ENCODE data around the gene KCNQ1OT1. TPM values are rescaled to one million over a fixed set of nuclear protein-coding genes. Genes with fewer than 3 reads are reported as not detected.

KCNQ1OT1 gene
- total RNA-seq, 2 donors from 2014 or later = 2.3 to 3.3 TPM

DNA sequence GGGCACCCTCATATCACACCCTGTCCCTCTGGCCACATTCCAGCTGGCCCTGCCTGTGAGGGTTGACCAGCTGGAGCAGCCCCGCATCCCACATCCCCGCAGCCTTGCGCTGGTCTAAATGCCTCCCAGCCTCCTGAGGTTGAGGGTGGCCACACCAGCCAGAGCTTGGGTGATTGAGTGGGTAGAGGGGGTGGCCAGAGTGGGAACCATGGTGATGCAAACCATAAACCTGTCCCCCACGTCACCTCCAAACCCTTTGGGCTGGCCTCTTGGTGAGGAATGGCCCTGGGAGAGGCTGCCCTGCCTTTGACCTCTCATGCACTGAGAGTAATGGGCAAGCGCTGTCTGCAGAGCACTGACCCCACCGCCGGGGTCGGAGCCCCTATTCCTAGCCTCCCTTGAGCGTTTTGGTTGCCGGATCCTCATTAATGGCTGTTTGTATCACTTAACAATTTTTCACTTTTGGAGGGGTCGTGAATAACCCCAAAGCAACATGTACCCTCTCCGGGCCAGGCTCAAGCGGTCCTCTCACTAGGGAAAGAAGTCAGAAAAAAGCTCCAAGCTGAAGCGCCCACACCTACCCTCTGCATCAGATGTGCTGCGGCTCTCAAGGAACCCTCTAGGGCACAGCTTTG lies 16.0 kb upstream of the KCNQ1OT1 start:
- no peaks in the 10 kb centered on the region for H3K4me1 ChIP-seq (ENCODE audit: control insufficient read depth in 1 of 2, low read depth in 2 of 2)
- H3K27me3 ChIP-seq (replicated peaks; ENCODE audit: insufficient read depth) = no peaks in the 10 kb centered on the region
- no peak overlapping the region for H3K27ac ChIP-seq
- DNase-seq (ENCODE audit: low spot score) = no peak
- TF ChIP-seq, protein P1, sequence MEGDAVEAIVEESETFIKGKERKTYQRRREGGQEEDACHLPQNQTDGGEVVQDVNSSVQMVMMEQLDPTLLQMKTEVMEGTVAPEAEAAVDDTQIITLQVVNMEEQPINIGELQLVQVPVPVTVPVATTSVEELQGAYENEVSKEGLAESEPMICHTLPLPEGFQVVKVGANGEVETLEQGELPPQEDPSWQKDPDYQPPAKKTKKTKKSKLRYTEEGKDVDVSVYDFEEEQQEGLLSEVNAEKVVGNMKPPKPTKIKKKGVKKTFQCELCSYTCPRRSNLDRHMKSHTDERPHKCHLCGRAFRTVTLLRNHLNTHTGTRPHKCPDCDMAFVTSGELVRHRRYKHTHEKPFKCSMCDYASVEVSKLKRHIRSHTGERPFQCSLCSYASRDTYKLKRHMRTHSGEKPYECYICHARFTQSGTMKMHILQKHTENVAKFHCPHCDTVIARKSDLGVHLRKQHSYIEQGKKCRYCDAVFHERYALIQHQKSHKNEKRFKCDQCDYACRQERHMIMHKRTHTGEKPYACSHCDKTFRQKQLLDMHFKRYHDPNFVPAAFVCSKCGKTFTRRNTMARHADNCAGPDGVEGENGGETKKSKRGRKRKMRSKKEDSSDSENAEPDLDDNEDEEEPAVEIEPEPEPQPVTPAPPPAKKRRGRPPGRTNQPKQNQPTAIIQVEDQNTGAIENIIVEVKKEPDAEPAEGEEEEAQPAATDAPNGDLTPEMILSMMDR (IDR thresholded peaks at IDR 0.05) = no peak
- no peaks in the 10 kb centered on the region for H3K9me3 ChIP-seq
- no peak overlapping the region for H3K4me3 ChIP-seq
- no peak for ATAC-seq (ENCODE audit: insufficient number of reproducible peaks, low FRiP score, low read depth)
- no peaks in the 10 kb centered on the region for H3K36me3 ChIP-seq

DNA sequence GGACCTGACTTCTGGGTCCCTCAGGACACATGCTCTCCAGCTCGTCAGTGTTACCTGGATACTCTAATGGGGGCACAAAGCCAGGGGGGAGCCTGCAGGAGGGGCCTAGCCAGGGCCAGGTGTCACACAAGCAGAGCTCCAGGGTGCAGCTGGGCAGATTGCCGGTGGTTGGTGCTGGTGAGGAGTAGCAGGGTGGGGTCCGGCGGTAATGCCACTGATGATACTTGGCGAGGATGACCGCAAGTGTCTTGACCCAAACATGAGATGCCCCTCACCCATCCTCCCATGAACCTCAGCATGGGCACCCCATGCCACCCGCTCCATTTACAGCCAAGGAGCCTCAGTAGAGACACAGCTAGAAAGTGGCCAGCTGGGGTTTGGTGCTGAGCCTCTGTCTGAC lies 15.1 kb upstream of the KCNQ1OT1 start:
- H3K9me3 ChIP-seq = no peaks in the 10 kb centered on the region
- no peak overlapping the region for H3K27ac ChIP-seq
- no peaks in the 10 kb centered on the region for H3K4me1 ChIP-seq (ENCODE audit: control insufficient read depth in 1 of 2, low read depth in 2 of 2)
- ATAC-seq (ENCODE audit: insufficient number of reproducible peaks, low FRiP score, low read depth) (no peak), DNase-seq (ENCODE audit: low spot score) (no peak)
- no peak overlapping the region for H3K4me3 ChIP-seq
- TF ChIP-seq, protein P1 (IDR thresholded peaks at IDR 0.05) = no peak
- H3K36me3 ChIP-seq = no peaks in the 10 kb centered on the region
- H3K27me3 ChIP-seq (replicated peaks; ENCODE audit: insufficient read depth) = no peaks in the 10 kb centered on the region

DNA sequence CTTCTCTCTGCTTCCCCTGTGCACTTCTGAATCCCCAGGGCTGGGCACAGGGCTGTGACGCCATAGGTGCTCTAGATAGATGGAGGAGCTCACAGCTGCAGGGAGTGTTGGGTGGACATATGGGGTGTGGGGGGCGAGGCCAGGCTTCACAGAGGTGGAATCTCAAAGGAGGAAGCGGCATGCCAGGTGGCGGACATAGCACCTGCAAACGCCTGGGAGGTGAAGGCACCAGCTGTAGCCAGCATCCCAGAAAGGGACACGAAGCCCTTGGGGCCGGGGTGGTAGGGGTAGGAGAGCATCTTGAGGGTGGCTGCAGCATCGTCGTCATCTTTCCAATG lies 14.6 kb upstream of the KCNQ1OT1 start:
- no peak overlapping the region for H3K27ac ChIP-seq
- no peaks in the 10 kb centered on the region for H3K9me3 ChIP-seq
- H3K36me3 ChIP-seq = no peaks in the 10 kb centered on the region
- H3K4me1 ChIP-seq (ENCODE audit: control insufficient read depth in 1 of 2, low read depth in 2 of 2) = peaks cover 1 to 3% of the 10 kb centered on the region in 2 donors
- DNase-seq (ENCODE audit: low spot score) (no peak), ATAC-seq (ENCODE audit: insufficient number of reproducible peaks, low FRiP score, low read depth) (no peak)
- H3K27me3 ChIP-seq (replicated peaks; ENCODE audit: insufficient read depth) = no peaks in the 10 kb centered on the region
- H3K4me3 ChIP-seq = no peak overlapping the region
- TF ChIP-seq, protein P1 (IDR thresholded peaks at IDR 0.05) = no peak

DNA sequence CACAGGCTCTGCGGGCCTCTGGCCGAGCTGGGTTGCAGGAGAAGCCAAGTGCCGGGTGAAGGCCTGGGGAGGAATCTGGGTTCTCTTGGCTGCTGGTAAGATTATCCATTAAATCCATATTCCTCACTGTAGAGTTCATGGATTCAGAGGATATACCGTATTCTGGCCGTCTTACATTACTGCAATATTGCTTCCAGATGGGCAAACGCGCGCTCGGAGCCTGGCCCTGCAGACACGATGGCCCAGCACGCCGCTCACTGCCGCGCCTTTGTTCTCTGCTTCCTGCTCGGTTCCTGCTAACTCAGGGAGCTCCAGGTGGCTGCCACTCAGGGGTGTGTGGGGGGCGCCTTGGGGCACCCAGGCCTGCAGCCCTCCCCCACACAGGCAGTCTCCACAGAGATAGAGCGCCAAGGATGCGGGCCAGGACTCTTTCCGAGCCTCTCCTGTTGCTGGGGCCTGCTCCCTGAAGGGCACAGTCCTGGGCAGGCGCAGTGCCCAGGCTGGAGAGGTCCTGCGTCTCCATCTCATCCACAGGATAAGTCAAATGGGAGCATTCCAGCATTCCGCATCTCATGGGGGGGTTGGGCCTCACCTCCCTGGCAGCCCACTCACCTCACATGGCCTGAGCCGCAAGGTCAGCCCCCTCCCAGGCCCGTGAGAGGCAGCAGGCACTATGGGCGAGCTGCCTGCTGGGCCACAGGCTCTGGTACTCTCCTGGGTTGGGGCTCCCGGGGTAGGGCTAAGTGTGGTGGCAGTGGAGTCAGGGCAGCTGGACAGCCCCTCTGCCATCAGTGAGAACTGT lies 14.1 kb upstream of the KCNQ1OT1 start:
- TF ChIP-seq, protein P1 (IDR thresholded peaks at IDR 0.05) = no peak
- no peaks in the 10 kb centered on the region for H3K9me3 ChIP-seq
- H3K27me3 ChIP-seq (replicated peaks; ENCODE audit: insufficient read depth) = no peaks in the 10 kb centered on the region
- no peaks in the 10 kb centered on the region for H3K36me3 ChIP-seq
- H3K27ac ChIP-seq = no peak overlapping the region
- H3K4me3 ChIP-seq = no peak overlapping the region
- ATAC-seq (ENCODE audit: insufficient number of reproducible peaks, low FRiP score, low read depth) (no peak), DNase-seq (ENCODE audit: low spot score) (no peak)
- H3K4me1 ChIP-seq (ENCODE audit: control insufficient read depth in 1 of 2, low read depth in 2 of 2) = peaks cover 3 to 6% of the 10 kb centered on the region in 2 donors

DNA sequence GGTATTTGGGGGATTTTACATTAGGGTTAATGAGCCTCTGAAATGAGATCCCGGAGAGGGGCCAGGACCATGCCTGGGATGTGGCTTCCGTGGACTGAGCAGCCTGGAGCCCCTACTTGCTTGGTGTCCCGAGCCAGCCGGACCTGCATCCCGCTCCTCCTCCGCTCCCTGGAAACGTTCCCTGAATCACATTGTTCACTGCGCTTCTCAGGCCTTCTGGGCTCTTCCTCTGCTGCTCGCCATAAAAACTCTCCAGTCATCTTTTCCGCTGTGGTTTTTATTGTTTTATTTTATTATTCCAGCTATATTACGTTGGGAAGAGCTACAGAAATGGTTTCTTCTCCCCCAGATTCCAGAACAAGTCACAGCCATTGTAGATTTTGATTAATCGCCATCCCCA lies 13.3 kb upstream of the KCNQ1OT1 start:
- ATAC-seq (ENCODE audit: insufficient number of reproducible peaks, low FRiP score, low read depth) (no peak), DNase-seq (ENCODE audit: low spot score) (no peak)
- H3K4me3 ChIP-seq = no peak overlapping the region
- H3K27me3 ChIP-seq (replicated peaks; ENCODE audit: insufficient read depth) = no peaks in the 10 kb centered on the region
- H3K36me3 ChIP-seq = no peaks in the 10 kb centered on the region
- no peak overlapping the region for H3K27ac ChIP-seq
- TF ChIP-seq, protein P1 (IDR thresholded peaks at IDR 0.05) = no peak
- H3K4me1 ChIP-seq (ENCODE audit: control insufficient read depth in 1 of 2, low read depth in 2 of 2) = peaks cover 10 to 14% of the 10 kb centered on the region in 2 donors
- no peaks in the 10 kb centered on the region for H3K9me3 ChIP-seq

All from thoracic aorta (tissue), 2 donors.